ENCODE results near the gene PRKCA. TPM values are rescaled to one million over a fixed set of nuclear protein-coding genes. Genes with fewer than 3 reads are reported as not detected.

Gene PRKCA
- total and polyA plus RNA-seq, 10 of the 15 experiments (the other 5 are each of a cell fraction or from before 2014, with no cell fraction given): 0.11 to 14.6 (median 0.72) TPM

DNA sequence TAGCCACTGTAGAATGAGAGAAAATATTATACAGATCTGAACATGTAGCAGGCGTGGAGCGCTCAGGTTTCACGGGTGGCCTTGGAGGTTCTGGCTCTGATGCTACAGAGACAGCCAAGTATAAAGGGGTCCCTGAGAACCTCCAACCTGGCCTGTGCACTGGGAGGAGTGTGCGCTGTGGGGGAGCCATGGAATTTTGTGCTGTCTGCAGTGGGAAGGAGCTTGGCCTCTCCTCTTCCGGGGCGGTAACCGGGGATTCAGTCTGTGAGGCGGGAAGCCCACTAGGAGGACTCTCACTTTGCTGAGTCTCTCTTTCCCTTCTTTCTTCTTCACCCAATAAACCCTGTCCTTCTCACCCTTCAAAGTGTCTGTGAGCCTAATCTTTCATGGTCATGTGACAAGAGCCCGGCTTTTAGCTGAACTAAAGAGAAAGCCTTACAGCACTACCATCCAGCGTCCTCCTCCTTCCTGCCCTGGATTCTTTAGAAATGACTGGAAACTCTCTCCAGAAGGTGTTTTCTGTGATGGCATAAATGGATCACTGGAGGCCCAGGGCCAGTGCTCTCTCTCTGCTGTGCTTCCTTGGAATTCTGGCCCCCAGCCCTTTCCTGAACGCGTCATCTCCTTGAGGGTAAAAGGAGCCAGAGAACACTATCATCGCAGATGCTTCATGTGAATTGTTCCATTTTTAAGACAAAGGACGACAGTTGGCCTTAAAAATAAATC, 300.4 kb downstream of the PRKCA start:
- no TSS peak for BruUV-seq (replicated peaks)
- in situ Hi-C loops (cut with MboI): no loop called here
- intact Hi-C loops (cut with micrococcal nuclease; ENCODE audit: unreplicated experiment): no loop called here
- Histone ChIP-seq H4K20me1 (ENCODE audit: control insufficient read depth, insufficient read depth) (no peaks in the 10 kb centered on the region), H3K9ac (ENCODE audit: control insufficient read depth, insufficient read depth, low read length) (no peak overlapping the region), H2AFZ (ENCODE audit: control insufficient read depth, low read depth, low read length) (no peak overlapping the region), H3K27me3 (replicated peaks in 1 of 2; ENCODE audit: control insufficient read depth in 2 of 2, insufficient read depth in 2 of 2, low read length in 1 of 2) (no peaks in the 10 kb centered on the region), H3K79me2 (ENCODE audit: control insufficient read depth, insufficient read depth, low read length) (no peaks in the 10 kb centered on the region), H3K36me3 (ENCODE audit: control insufficient read depth in 2 of 2, insufficient read depth in 2 of 2, low read length in 1 of 2) (no peaks in the 10 kb centered on the region), H3K4me3 (no peak overlapping the region), H3K27ac (ENCODE audit: control insufficient read depth, insufficient read depth) (no peak overlapping the region), H3K9me3 (replicated peaks; ENCODE audit: control insufficient read depth, insufficient read depth, low read length) (no peaks in the 10 kb centered on the region), H3K4me2 (ENCODE audit: control insufficient read depth, insufficient read depth) (no peak overlapping the region), H3K4me1 (ENCODE audit: control insufficient read depth, insufficient read depth, low read length) (no peaks in the 10 kb centered on the region)
- ATAC-seq: no peak
- SMC1A ChIA-PET (ENCODE audit: uncharacterized antibody, unreplicated experiment): no interaction called here
- CTCF ChIA-PET: no interaction called here
- 72% methylated on average over 14 of the region's 14 CpGs for WGBS (ENCODE audit: insufficient coverage, insufficient replicate concordance, low lambda C conversion rate, missing lambda C conversion rate)
- RAD21 ChIA-PET (ENCODE audit: unreplicated experiment): no interaction called here
- no peak for TF ChIP-seq KLF5 (IDR thresholded peaks at IDR 0.05; ENCODE audit: partially characterized antibody)
- TF ChIP-seq JUND (IDR thresholded peaks at IDR 0.05; ENCODE audit: low read depth, low read length): no peak
- TF ChIP-seq POLR2AphosphoS2 (IDR thresholded peaks at IDR 0.05; ENCODE audit: low read depth, low read length): no peak
- no peak for TF ChIP-seq KDM1A (IDR thresholded peaks at IDR 0.05; ENCODE audit: borderline replicate concordance)
- TF ChIP-seq, protein P1, sequence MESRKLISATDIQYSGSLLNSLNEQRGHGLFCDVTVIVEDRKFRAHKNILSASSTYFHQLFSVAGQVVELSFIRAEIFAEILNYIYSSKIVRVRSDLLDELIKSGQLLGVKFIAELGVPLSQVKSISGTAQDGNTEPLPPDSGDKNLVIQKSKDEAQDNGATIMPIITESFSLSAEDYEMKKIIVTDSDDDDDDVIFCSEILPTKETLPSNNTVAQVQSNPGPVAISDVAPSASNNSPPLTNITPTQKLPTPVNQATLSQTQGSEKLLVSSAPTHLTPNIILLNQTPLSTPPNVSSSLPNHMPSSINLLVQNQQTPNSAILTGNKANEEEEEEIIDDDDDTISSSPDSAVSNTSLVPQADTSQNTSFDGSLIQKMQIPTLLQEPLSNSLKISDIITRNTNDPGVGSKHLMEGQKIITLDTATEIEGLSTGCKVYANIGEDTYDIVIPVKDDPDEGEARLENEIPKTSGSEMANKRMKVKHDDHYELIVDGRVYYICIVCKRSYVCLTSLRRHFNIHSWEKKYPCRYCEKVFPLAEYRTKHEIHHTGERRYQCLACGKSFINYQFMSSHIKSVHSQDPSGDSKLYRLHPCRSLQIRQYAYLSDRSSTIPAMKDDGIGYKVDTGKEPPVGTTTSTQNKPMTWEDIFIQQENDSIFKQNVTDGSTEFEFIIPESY (IDR thresholded peaks at IDR 0.05): no peak
- no peak for TF ChIP-seq RUNX3 (IDR thresholded peaks at IDR 0.05; ENCODE audit: low read length)
- no peak for TF ChIP-seq CHD4 (IDR thresholded peaks at IDR 0.05)
- TF ChIP-seq CBX3 (IDR thresholded peaks at IDR 0.05; ENCODE audit: borderline replicate concordance, low read depth): no peak
- TF ChIP-seq, protein P2, sequence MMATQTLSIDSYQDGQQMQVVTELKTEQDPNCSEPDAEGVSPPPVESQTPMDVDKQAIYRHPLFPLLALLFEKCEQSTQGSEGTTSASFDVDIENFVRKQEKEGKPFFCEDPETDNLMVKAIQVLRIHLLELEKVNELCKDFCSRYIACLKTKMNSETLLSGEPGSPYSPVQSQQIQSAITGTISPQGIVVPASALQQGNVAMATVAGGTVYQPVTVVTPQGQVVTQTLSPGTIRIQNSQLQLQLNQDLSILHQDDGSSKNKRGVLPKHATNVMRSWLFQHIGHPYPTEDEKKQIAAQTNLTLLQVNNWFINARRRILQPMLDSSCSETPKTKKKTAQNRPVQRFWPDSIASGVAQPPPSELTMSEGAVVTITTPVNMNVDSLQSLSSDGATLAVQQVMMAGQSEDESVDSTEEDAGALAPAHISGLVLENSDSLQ (IDR thresholded peaks at IDR 0.05): no peak
- no peak for TF ChIP-seq MEF2A (IDR thresholded peaks at IDR 0.05; ENCODE audit: insufficient read depth, low read depth, low read length)
- TF ChIP-seq STAT1 (conservative IDR thresholded peaks at IDR 0.05): no peak
- TF ChIP-seq ZSCAN29 (IDR thresholded peaks at IDR 0.05): no peak
- TF ChIP-seq CREM (IDR thresholded peaks at IDR 0.05; ENCODE audit: low read depth): no peak
- TF ChIP-seq RELA (IDR thresholded peaks at IDR 0.05; ENCODE audit: borderline replicate concordance, partially characterized antibody): no peak
- no peak for TF ChIP-seq CHD2 (IDR thresholded peaks at IDR 0.05; ENCODE audit: borderline replicate concordance, low read depth, low read length)
- TF ChIP-seq, protein P3, sequence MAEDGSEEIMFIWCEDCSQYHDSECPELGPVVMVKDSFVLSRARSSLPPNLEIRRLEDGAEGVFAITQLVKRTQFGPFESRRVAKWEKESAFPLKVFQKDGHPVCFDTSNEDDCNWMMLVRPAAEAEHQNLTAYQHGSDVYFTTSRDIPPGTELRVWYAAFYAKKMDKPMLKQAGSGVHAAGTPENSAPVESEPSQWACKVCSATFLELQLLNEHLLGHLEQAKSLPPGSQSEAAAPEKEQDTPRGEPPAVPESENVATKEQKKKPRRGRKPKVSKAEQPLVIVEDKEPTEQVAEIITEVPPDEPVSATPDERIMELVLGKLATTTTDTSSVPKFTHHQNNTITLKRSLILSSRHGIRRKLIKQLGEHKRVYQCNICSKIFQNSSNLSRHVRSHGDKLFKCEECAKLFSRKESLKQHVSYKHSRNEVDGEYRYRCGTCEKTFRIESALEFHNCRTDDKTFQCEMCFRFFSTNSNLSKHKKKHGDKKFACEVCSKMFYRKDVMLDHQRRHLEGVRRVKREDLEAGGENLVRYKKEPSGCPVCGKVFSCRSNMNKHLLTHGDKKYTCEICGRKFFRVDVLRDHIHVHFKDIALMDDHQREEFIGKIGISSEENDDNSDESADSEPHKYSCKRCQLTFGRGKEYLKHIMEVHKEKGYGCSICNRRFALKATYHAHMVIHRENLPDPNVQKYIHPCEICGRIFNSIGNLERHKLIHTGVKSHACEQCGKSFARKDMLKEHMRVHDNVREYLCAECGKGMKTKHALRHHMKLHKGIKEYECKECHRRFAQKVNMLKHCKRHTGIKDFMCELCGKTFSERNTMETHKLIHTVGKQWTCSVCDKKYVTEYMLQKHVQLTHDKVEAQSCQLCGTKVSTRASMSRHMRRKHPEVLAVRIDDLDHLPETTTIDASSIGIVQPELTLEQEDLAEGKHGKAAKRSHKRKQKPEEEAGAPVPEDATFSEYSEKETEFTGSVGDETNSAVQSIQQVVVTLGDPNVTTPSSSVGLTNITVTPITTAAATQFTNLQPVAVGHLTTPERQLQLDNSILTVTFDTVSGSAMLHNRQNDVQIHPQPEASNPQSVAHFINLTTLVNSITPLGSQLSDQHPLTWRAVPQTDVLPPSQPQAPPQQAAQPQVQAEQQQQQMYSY (CRISPR knock-in tag; IDR thresholded peaks at IDR 0.05): no peak
- TF ChIP-seq GATAD2B (conservative IDR thresholded peaks at IDR 0.05; ENCODE audit: low read depth): no peak
- no peak for TF ChIP-seq HDAC6 (IDR thresholded peaks at IDR 0.05; ENCODE audit: unreplicated experiment)
- no peak for TF ChIP-seq RAD51 (IDR thresholded peaks at IDR 0.05)
- FAIRE-seq: no peak
- POLR2A ChIA-PET: no interaction called here
- DNase-seq (ENCODE audit: low read depth, low spot score): no peak

All from GM12878 (cell line).